Chondrocyte (in vitro differentiated cells): Measurements from ENCODE around the gene MAD1L1. TPM values are rescaled to one million over a fixed set of nuclear protein-coding genes. Genes with fewer than 3 reads are reported as not detected.

Source experiments
- DNase-seq: peaks from one replicate; pipeline ENCODE4 v3.0.0; 2021; ENCODE audit warnings: mixed read lengths, low spot score
- H3K27ac Mint-ChIP-seq: one replicate; pipeline ENCODE4 v1.8.0; 2021; ENCODE audit warnings: mild to moderate bottlenecking, moderate library complexity, mixed read lengths; ENCODE audit not compliant: unreplicated experiment
- H3K27me3 Mint-ChIP-seq: 2 replicates; pipeline ENCODE4 v1.8.0; 2021; ENCODE audit warnings: low read depth, mixed read lengths
- H3K36me3 Mint-ChIP-seq: 2 replicates; pipeline ENCODE4 v1.8.0; 2021; ENCODE audit warnings: low read depth, mixed read lengths
- H3K4me1 Mint-ChIP-seq: 2 replicates; pipeline ENCODE4 v1.8.0; 2021; ENCODE audit warnings: low read depth, mild to moderate bottlenecking, mixed read lengths
- H3K4me3 Mint-ChIP-seq: one replicate; pipeline ENCODE4 v1.8.0; 2021; ENCODE audit warnings: mild to moderate bottlenecking, moderate library complexity, mixed read lengths; ENCODE audit not compliant: unreplicated experiment
- H3K9me3 Mint-ChIP-seq: 2 replicates; pipeline ENCODE4 v1.8.0; 2021; ENCODE audit warnings: low read depth, mixed read lengths
- total RNA-seq: library from RNA; stranded (reverse); gene quantifications from 3 replicates; pipeline ENCODE4 v1.2.1, GENCODE V29; 2021
- TF ChIP-seq, protein P1 (sequence below): fragments of 200-600 bp; sonication (generic); IDR thresholded peaks from 2 replicates; pipeline ENCODE4 v1.5.0; 2021; ENCODE audit warnings: antibody characterized with exemption, mild to moderate bottlenecking, moderate library complexity

Gene MAD1L1
- total RNA-seq, 1 donor from 2014 or later, result 22.7 TPM

DNA sequence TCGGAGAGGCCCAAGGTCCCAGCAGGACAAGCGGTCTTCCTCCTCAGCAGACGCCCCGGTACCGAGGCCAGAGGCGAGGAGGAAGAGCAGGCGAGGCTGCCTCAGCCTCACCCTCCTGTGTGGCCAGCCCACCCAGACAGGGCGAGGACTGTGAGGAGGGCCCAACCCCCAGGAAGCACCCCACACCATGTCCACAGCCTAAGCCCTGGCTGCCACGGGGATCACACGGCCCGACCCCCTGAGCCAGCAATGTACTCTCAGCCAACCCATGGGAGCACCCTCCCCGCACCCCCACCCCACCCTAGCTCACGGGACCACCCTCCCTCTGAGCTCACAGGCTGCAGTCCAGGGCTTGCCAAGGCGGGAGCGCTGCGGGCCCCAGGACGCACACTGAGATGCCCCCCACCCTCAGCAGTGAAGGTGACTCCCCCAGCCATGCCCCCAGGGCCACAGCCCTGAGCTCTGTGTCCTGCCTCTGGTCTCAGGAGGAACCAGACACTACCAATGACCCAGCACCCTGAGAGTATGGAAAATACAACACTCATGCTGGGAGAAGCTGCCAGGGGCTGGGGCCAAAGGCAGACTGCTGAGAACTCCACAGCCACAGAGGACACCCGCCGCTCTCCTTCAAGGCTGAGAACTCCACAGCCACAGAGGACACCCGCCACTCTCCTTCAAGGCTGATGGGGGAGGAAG is 93.6 kb downstream of the MAD1L1 start:
- no peaks in the 10 kb centered on the region for H3K9me3 Mint-ChIP-seq
- TF ChIP-seq, protein P1, sequence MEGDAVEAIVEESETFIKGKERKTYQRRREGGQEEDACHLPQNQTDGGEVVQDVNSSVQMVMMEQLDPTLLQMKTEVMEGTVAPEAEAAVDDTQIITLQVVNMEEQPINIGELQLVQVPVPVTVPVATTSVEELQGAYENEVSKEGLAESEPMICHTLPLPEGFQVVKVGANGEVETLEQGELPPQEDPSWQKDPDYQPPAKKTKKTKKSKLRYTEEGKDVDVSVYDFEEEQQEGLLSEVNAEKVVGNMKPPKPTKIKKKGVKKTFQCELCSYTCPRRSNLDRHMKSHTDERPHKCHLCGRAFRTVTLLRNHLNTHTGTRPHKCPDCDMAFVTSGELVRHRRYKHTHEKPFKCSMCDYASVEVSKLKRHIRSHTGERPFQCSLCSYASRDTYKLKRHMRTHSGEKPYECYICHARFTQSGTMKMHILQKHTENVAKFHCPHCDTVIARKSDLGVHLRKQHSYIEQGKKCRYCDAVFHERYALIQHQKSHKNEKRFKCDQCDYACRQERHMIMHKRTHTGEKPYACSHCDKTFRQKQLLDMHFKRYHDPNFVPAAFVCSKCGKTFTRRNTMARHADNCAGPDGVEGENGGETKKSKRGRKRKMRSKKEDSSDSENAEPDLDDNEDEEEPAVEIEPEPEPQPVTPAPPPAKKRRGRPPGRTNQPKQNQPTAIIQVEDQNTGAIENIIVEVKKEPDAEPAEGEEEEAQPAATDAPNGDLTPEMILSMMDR, result no peak

DNA sequence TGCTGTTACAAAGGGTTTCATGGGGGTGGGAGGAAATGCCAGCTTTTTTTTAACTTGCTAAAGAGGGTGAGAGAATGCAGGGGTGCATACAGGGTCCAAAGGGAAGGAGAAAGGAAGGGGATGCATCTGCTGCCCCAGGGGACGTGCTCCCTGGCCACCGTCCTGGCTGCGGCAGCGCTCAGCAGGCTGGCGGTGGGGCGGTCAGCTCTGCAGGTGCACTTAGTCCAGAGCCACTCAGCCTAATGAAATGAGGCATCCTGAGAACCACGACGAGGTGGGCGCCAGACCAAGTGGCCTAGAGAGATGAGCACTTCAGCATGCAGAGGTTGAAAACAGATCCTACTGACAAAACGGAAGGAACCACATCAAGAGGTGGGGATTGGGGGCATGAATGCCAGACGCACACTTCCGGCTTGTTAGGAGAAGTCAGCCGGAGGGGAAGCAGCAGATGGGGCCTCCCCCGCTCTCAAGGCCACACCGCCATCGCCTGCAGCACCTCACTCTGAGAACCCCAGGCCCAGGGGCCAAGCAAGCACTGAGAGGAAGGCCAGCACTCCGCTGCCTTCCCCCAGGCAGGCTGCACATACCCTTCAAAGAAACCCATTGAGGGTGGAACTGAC is 94.5 kb downstream of the MAD1L1 start:
- Mint-ChIP-seq H3K27me3 (no peaks in the 10 kb centered on the region), H3K4me3 (no peak overlapping the region), H3K9me3 (no peaks in the 10 kb centered on the region), H3K4me1 (no peaks in the 10 kb centered on the region), H3K27ac (no peak overlapping the region), H3K36me3 (peaks cover 26% of the 10 kb centered on the region)
- no peak for DNase-seq
- TF ChIP-seq, protein P1, result no peak

More for the DNA sequence above, 93.6 kb downstream of the MAD1L1 start:
- H3K27ac Mint-ChIP-seq, result no peak overlapping the region
- H3K4me1 Mint-ChIP-seq, result no peaks in the 10 kb centered on the region
- H3K4me3 Mint-ChIP-seq, result no peak overlapping the region
- DNase-seq, result no peak
- peaks cover 25% of the 10 kb centered on the region for H3K36me3 Mint-ChIP-seq
- no peaks in the 10 kb centered on the region for H3K27me3 Mint-ChIP-seq

DNA sequence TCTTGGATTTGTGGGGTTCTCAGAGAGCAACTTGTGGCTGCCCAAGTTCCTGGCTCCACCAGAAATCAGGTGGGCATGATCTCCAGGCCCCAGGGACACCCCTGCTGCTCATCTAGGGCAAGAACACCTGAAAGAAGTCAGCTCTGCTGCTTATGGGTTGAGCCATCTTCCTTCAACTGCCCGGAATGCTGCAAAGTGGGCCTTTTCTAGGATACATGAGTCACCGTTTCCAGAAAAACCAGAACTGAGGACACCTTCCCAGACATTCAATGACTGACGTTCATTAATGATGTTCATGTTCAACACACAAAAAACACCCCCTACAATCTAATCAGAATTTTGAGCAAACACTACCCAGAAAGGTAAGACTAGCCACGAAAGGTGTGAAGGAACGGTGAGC is 98.0 kb downstream of the MAD1L1 start:
- Mint-ChIP-seq H3K4me3 (no peak overlapping the region), H3K27me3 (no peaks in the 10 kb centered on the region), H3K9me3 (no peaks in the 10 kb centered on the region), H3K27ac (no peak overlapping the region), H3K36me3 (peaks cover 26% of the 10 kb centered on the region), H3K4me1 (no peaks in the 10 kb centered on the region)
- no peak for DNase-seq
- TF ChIP-seq, protein P1, result no peak

DNA sequence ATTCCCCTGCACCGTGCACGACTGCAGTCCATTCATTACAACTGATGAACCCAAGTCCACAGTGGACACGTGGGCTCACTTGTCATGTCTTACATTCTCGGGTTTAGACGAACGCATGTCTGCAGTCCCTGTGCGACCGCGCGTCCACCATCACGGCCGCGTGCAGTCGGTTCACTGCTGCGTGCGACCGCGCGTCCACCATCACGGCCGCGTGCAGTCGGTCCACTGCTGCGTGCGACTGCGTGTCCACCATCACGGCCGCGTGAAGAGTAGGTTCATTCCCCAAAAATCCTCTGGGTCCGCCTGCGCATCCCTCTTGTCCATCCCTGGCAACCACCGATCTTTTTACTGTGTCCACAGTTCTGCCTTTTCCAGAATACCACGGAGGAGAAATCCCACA is 100.5 kb downstream of the MAD1L1 start:
- H3K9me3 Mint-ChIP-seq, result no peaks in the 10 kb centered on the region
- TF ChIP-seq, protein P1, result no peak
- no peak overlapping the region for H3K4me3 Mint-ChIP-seq
- peaks cover 28% of the 10 kb centered on the region for H3K36me3 Mint-ChIP-seq
- no peak overlapping the region for H3K27ac Mint-ChIP-seq
- no peaks in the 10 kb centered on the region for H3K27me3 Mint-ChIP-seq
- peaks cover 9% of the 10 kb centered on the region for H3K4me1 Mint-ChIP-seq
- no peak for DNase-seq

DNA sequence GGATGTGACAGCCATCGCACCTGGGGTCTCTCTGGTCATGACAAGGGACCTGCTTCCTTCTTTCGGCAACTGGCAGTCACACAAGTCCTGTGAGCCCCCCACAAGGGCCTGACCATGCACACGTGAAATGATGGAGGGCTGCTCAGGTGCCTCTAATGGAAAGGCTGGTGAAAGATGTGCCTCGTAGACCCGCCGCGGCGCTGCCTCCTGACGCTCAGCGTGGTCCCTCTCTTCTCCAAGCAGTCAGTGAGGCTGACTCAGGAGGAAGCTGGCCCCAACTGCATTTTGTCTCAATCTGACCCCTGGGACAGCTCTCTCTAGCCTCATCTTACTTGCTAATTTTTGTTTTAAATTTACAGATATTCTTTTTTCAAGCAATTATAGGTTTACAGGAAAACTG is 100.9 kb downstream of the MAD1L1 start:
- TF ChIP-seq, protein P1, result no peak
- Mint-ChIP-seq H3K36me3 (peaks cover 26% of the 10 kb centered on the region), H3K4me1 (peaks cover 9% of the 10 kb centered on the region), H3K27me3 (no peaks in the 10 kb centered on the region), H3K9me3 (no peaks in the 10 kb centered on the region), H3K27ac (no peak overlapping the region), H3K4me3 (no peak overlapping the region)
- no peak for DNase-seq
